Muscle of leg (tissue), 11 donors: ENCODE measurements around the gene GATD1. TPM values are rescaled to one million over a fixed set of nuclear protein-coding genes. Genes with fewer than 3 reads are reported as not detected.

ENCODE experiments used
- DNase-seq: peaks from one replicate; pipeline ENCODE4 v3.0.0; 2013
- H3K27ac ChIP-seq: one replicate; pipeline ENCODE4 v1.5.1; 2013; ENCODE audit warnings: mild to moderate bottlenecking, low read length, control low read depth
- H3K27me3 ChIP-seq: one replicate; pipeline ENCODE4 v1.6.1; 2013; ENCODE audit warnings: low read length; ENCODE audit not compliant: control insufficient read depth, insufficient read depth
- H3K36me3 ChIP-seq: one replicate; pipeline ENCODE4 v1.6.1; 2013; ENCODE audit warnings: low read length; ENCODE audit not compliant: control insufficient read depth, insufficient read depth
- H3K4me1 ChIP-seq: one replicate; pipeline ENCODE4 v1.6.1; 2013; ENCODE audit warnings: low read length; ENCODE audit not compliant: control insufficient read depth, insufficient read depth
- H3K4me3 ChIP-seq: one replicate; pipeline ENCODE4 v1.5.1; 2013; ENCODE audit warnings: low read length, control low read depth
- H3K9me3 ChIP-seq: replicated peaks from 2 replicates; pipeline ENCODE4 v1.6.1; 2013; ENCODE audit warnings: low read depth, low read length; ENCODE audit not compliant: control insufficient read depth
- WGBS: methylation state at CpG from one replicate; pipeline ENCODE4 v1.1.5; 2013; ENCODE audit warnings: missing lambda C conversion rate; ENCODE audit not compliant: insufficient coverage; 5-methylcytosine and 5-hydroxymethylcytosine counted together
- polyA plus RNA-seq, 8 donors: library from polyadenylated mRNA; unstranded; fragments of 120-200 nt; gene quantifications; one replicate each; pipeline versions ENCODE4 v1.2.1 to v1.2.3, GENCODE V29; 2013; ENCODE audit warnings: inconsistent platforms in 1 of 8, low replicate concordance in 1 of 8; ENCODE audit not compliant: insufficient read length in 8 of 8, insufficient read depth in 1 of 8
- total RNA-seq: library from RNA; stranded (reverse); fragments of 120-200 nt; gene quantifications from one replicate; pipeline ENCODE4 v1.2.4, GENCODE V29; 2013

Gene GATD1
- total and polyA plus RNA-seq, 9 donors, result 18.1 to 53.2 (median 43.4) TPM

GRCh38 chr11:719214-720016 is 57.9 kb downstream of the GATD1 start:
- Histone ChIP-seq H3K4me1 (peaks cover 12% of the 10 kb centered on the region), H3K4me3 (no peak overlapping the region), H3K36me3 (no peaks in the 10 kb centered on the region), H3K27me3 (peaks cover 55% of the 10 kb centered on the region), H3K27ac (no peak overlapping the region), H3K9me3 (peaks cover 3% of the 10 kb centered on the region)
- no peak for DNase-seq
- 77% methylated on average over 29 of the region's 34 CpGs for WGBS

Other genes with a start within 250 kb of the GATD1 start
- gene HRAS, start 241.9 kb downstream of the GATD1 start, total RNA-seq, result 90.4 TPM
- gene HRAS, start 241.9 kb downstream of the GATD1 start, polyA plus RNA-seq, result 100 to 1,000 TPM in 5 of 8 donors, 10 to 100 TPM in 3; 78.8 to 143 (median 119) TPM
- 2.0 TPM for gene LRRC56, start 240.0 kb downstream of the GATD1 start, total RNA-seq
- gene LRRC56, start 240.0 kb downstream of the GATD1 start, polyA plus RNA-seq, result 1 to 10 TPM; 1.7 to 8.4 (median 5.9) TPM
- gene LMNTD2, start 216.7 kb downstream of the GATD1 start, total RNA-seq, result 0.22 TPM
- gene LMNTD2, start 216.7 kb downstream of the GATD1 start, polyA plus RNA-seq, result 1 to 10 TPM in 2 of 8 donors, under 1 TPM in 6; 0.25 to 1.5 (median 0.62) TPM
- gene RASSF7, start 216.5 kb downstream of the GATD1 start, total RNA-seq, result 2.3 TPM
- gene RASSF7, start 216.5 kb downstream of the GATD1 start, polyA plus RNA-seq, result 1 to 10 TPM; 2.3 to 4.4 (median 2.6) TPM
- gene PHRF1, start 201.0 kb downstream of the GATD1 start, total RNA-seq, result 13.1 TPM
- 10 to 100 TPM; 16.0 to 23.1 (median 20.2) TPM for gene PHRF1, start 201.0 kb downstream of the GATD1 start, polyA plus RNA-seq
- 11.3 TPM for gene IRF7, start 161.5 kb downstream of the GATD1 start, total RNA-seq
- gene IRF7, start 161.5 kb downstream of the GATD1 start, polyA plus RNA-seq, result 10 to 100 TPM in 3 of 8 donors, 1 to 10 TPM in 5; 7.8 to 14.7 (median 9.6) TPM
- 0.75 TPM for gene CDHR5, start 152.5 kb downstream of the GATD1 start, total RNA-seq
- 10 to 100 TPM in 1 of 8 donors, 1 to 10 TPM in 6, under 1 TPM in 1; 0.65 to 33.7 (median 1.4) TPM for gene CDHR5, start 152.5 kb downstream of the GATD1 start, polyA plus RNA-seq
- gene SCT, start 150.3 kb downstream of the GATD1 start, total RNA-seq, result 55.2 TPM
- 100 to 1,000 TPM in 2 of 8 donors, 10 to 100 TPM in 6; 37.0 to 126 (median 66.4) TPM for gene SCT, start 150.3 kb downstream of the GATD1 start, polyA plus RNA-seq
- gene DRD4, start 140.2 kb downstream of the GATD1 start, total RNA-seq, result 0.22 TPM
- 1 to 10 TPM in 2 of 8 donors, under 1 TPM in 6; 0.18 to 2.0 (median 0.83) TPM for gene DRD4, start 140.2 kb downstream of the GATD1 start, polyA plus RNA-seq
- gene DEAF1, start 82.3 kb downstream of the GATD1 start, total RNA-seq, result 22.7 TPM
- 10 to 100 TPM; 29.3 to 38.9 (median 31.7) TPM for gene DEAF1, start 82.3 kb downstream of the GATD1 start, polyA plus RNA-seq
- gene TMEM80, start 81.7 kb downstream of the GATD1 start, total RNA-seq, result 11.8 TPM
- 10 to 100 TPM; 10.1 to 26.0 (median 20.1) TPM for gene TMEM80, start 81.7 kb downstream of the GATD1 start, polyA plus RNA-seq
- gene EPS8L2, start 71.3 kb downstream of the GATD1 start, total RNA-seq, result 1.6 TPM
- 10 to 100 TPM in 1 of 8 donors, 1 to 10 TPM in 7; 1.5 to 14.1 (median 2.2) TPM for gene EPS8L2, start 71.3 kb downstream of the GATD1 start, polyA plus RNA-seq
- gene TALDO1, start 30.0 kb downstream of the GATD1 start, total RNA-seq, result 62.7 TPM
- 10 to 100 TPM; 60.2 to 79.9 (median 71.3) TPM for gene TALDO1, start 30.0 kb downstream of the GATD1 start, polyA plus RNA-seq
- 0.04 TPM for gene CEND1, start 12.6 kb upstream of the GATD1 start, total RNA-seq
- gene CEND1, start 12.6 kb upstream of the GATD1 start, polyA plus RNA-seq, result 1 to 10 TPM in 1 of 8 donors, under 1 TPM in 7; 0.36 to 1.5 (median 0.56) TPM
- gene SLC25A22, start 20.8 kb upstream of the GATD1 start, total RNA-seq, result 5.4 TPM
- 10 to 100 TPM; 10.4 to 15.8 (median 14.2) TPM for gene SLC25A22, start 20.8 kb upstream of the GATD1 start, polyA plus RNA-seq
- 3.9 TPM for gene PIDD1, start 27.7 kb upstream of the GATD1 start, total RNA-seq
- gene PIDD1, start 27.7 kb upstream of the GATD1 start, polyA plus RNA-seq, result 10 to 100 TPM in 4 of 8 donors, 1 to 10 TPM in 4; 5.5 to 13.7 (median 10.0) TPM
- gene RPLP2, start 32.5 kb upstream of the GATD1 start, total RNA-seq, result 2,004 TPM
- gene RPLP2, start 32.5 kb upstream of the GATD1 start, polyA plus RNA-seq, result 1,000 to 10,000 TPM; 1,485 to 2,136 (median 1,739) TPM
- gene PNPLA2, start 41.4 kb upstream of the GATD1 start, total RNA-seq, result 9.0 TPM
- 10 to 100 TPM; 19.4 to 46.1 (median 28.4) TPM for gene PNPLA2, start 41.4 kb upstream of the GATD1 start, polyA plus RNA-seq
- 6.9 TPM for gene CRACR2B, start 50.4 kb upstream of the GATD1 start, total RNA-seq
- gene CRACR2B, start 50.4 kb upstream of the GATD1 start, polyA plus RNA-seq, result 10 to 100 TPM in 7 of 8 donors, 1 to 10 TPM in 1; 7.7 to 22.0 (median 13.3) TPM
- gene CD151, start 55.5 kb upstream of the GATD1 start, total RNA-seq, result 147 TPM
- gene CD151, start 55.5 kb upstream of the GATD1 start, polyA plus RNA-seq, result 100 to 1,000 TPM; 133 to 178 (median 151) TPM
- gene POLR2L, start 65.0 kb upstream of the GATD1 start, total RNA-seq, result 97.7 TPM
- gene POLR2L, start 65.0 kb upstream of the GATD1 start, polyA plus RNA-seq, result 100 to 1,000 TPM; 114 to 147 (median 125) TPM
- gene TSPAN4, start 65.4 kb upstream of the GATD1 start, total RNA-seq, result 60.3 TPM
- gene TSPAN4, start 65.4 kb upstream of the GATD1 start, polyA plus RNA-seq, result 10 to 100 TPM; 48.0 to 75.9 (median 65.1) TPM
- gene CHID1, start 133.3 kb upstream of the GATD1 start, total RNA-seq, result 30.5 TPM
- gene CHID1, start 133.3 kb upstream of the GATD1 start, polyA plus RNA-seq, result 10 to 100 TPM; 60.4 to 77.4 (median 68.5) TPM
- 18.5 TPM for gene AP2A2, start 148.4 kb upstream of the GATD1 start, total RNA-seq
- 10 to 100 TPM; 38.3 to 61.4 (median 48.0) TPM for gene AP2A2, start 148.4 kb upstream of the GATD1 start, polyA plus RNA-seq